Parietal lobe (tissue), 2 donors: Measurements from ENCODE around the gene DPEP3. TPM values are rescaled to one million over a fixed set of nuclear protein-coding genes. Genes with fewer than 3 reads are reported as not detected.

Experiments
- small RNA-seq: library from RNA; depleted of rRNA; stranded (forward); fragments of <200 nt; gene quantifications from one replicate; pipeline ENCODE3, GENCODE V24; 2014; ENCODE audit warnings: low replicate concordance
- total RNA-seq: library from RNA; depleted of rRNA; stranded (reverse); fragments of >200 nt; gene quantifications from one replicate; pipeline ENCODE4 v1.2.3, GENCODE V29; 2014

Gene DPEP3, protein sequence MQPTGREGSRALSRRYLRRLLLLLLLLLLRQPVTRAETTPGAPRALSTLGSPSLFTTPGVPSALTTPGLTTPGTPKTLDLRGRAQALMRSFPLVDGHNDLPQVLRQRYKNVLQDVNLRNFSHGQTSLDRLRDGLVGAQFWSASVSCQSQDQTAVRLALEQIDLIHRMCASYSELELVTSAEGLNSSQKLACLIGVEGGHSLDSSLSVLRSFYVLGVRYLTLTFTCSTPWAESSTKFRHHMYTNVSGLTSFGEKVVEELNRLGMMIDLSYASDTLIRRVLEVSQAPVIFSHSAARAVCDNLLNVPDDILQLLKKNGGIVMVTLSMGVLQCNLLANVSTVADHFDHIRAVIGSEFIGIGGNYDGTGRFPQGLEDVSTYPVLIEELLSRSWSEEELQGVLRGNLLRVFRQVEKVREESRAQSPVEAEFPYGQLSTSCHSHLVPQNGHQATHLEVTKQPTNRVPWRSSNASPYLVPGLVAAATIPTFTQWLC
- total RNA-seq = not detected

DNA sequence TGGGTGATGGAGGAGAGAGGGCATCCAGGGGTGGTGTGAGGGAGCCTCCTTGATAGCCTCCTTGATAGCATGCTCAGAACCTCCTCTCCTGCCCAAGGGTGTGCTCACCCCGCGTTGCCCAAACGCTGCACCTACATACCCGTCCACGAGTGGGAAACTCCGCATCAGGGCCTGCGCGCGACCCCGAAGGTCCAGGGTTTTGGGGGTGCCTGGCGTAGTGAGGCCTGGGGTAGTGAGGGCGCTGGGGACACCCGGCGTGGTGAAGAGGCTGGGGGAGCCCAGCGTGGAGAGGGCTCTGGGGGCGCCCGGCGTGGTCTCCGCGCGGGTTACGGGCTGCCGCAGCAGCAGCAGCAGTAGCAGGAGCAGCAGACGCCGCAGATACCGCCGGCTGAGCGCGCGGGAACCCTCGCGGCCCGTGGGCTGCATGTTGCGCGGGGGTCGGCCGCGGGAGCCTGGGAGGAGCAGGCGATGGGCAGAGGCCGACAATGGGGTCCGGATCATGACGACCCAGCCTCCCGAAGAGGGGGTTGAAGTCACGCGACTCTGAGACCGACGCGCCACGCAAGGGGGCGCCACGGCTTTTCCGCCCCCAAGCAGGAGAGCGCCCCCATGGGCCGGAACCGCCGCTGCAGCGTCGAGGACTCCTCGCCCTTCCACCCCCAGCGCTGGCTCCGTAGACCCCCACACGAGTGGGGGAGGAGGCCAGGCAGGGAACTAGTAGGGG, at the start of gene DPEP3:
Gene DPEP3 (minus strand): TSS at position 545 of the 724 bp plus-strand sequence. CDS start 119 bp downstream, at position 426.

DNA sequence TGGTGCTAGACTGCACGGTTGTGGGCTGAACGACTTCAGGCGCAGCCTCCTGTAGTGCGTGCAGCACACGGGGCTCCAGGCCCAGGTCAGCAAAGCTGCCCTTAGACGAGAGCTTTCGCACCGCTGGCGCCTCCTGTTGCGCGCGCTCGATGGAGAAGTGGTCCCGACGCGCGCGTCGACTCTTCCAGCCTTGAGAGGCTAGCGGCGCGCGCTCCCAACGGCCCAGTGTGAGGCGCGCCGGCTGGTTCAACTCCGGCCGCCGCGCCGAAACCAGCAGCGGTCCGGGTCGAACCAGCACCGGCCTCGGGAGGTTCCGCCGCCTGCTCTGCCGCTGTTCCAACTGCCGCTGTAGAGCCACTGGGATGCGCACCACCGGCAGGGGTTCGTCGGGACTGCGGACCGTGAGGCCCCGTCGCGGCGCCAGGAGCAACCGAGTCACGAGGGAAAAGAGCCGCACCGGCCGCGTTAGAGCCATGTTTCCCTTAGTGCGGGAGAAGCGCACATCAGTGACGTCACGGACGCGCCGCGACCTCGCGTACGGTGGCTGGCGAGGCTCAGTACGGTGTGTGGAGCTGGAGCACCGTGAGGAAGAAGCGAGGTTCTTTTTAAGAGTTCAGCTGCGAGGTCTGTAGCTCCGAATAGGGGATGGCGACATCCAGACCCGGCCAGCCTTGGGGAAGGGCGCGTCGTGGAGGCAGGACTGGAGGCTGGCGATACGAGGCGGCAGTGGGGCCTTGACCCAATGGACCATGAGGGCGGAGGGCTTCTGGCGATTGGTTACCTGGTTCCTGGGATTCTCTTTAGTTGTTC, 42.6 kb upstream of the DPEP3 start, which contains the start of the genes DDX28 and DUS2:
Gene DDX28 (minus strand): TSS at position 505 of the 810 bp plus-strand sequence. CDS start 30 bp downstream, at position 475.
Gene DUS2 (plus strand): TSS at position 557 of the 810 bp plus-strand sequence. CDS start 14,740 bp downstream, outside the sequence.

DNA sequence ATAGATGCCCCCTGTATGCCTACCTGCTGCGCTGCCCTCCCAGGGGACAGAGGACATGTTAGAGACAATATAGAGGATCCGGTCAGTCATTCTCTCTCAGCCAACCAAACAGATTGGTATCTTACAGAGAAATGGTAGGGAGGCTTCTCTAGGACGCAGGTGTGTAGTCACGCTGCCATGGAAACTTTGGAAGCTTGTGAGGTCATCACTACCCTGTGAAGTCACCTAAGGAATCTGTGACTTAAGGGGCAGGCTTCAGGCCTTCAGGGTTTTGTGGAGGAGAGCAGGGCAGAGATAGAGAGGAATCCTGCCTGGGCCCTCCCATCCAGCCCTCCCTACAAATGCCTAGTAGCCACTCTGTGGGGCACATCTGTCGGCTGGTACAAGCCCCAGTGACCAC, 35.4 kb upstream of the DPEP3 start, which contains the start of gene DPEP2NB:
Gene DPEP2NB (minus strand): TSS at position 231 of the 400 bp plus-strand sequence. CDS start 141 bp downstream, at position 90.

DNA sequence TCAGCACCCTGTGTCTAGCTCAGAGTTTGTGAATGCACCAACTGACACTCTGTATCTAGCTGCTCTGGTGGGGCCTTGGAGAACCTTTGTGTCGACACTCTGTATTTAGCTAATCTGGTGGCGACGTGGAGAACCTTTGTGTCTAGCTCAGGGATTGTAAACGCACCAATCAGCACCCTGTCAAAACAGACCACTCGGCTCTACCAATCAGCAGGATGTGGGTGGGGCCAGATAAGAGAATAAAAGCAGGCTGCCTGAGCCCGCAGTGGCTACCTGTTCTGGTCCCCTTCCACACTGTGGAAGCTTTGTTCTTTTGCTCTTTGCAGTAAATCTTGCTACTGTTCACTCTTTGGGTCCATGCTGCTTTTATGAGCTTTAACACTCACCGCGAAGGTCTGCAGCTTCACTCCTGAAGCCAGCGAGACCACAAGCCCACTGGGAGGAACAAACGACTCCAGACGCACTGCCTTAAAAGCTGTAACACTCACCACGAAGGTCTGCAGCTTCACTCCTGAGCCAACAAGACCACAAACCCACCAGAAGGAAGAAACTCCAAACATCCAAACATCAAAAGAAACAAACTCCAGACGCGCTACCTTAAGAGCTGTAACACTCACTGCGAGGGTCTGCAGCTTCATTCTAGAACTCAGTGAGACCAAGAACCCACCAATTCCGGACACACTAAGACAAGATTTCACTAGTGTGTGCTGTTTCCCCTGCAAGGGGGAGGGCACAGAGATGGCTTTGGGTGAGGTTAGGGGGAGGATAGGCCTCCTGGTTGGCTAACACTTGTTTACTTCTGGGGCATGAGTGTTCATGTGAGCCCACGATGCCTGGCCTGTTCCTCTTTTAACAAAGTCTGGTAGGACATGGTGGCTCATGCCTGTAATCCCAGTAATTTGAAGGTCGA, 18.7 kb upstream of the DPEP3 start, which contains the start of gene DPEP2:
Gene DPEP2 (minus strand): TSS at position 706 of the 910 bp plus-strand sequence. CDS start 6,272 bp downstream, outside the sequence.

DNA sequence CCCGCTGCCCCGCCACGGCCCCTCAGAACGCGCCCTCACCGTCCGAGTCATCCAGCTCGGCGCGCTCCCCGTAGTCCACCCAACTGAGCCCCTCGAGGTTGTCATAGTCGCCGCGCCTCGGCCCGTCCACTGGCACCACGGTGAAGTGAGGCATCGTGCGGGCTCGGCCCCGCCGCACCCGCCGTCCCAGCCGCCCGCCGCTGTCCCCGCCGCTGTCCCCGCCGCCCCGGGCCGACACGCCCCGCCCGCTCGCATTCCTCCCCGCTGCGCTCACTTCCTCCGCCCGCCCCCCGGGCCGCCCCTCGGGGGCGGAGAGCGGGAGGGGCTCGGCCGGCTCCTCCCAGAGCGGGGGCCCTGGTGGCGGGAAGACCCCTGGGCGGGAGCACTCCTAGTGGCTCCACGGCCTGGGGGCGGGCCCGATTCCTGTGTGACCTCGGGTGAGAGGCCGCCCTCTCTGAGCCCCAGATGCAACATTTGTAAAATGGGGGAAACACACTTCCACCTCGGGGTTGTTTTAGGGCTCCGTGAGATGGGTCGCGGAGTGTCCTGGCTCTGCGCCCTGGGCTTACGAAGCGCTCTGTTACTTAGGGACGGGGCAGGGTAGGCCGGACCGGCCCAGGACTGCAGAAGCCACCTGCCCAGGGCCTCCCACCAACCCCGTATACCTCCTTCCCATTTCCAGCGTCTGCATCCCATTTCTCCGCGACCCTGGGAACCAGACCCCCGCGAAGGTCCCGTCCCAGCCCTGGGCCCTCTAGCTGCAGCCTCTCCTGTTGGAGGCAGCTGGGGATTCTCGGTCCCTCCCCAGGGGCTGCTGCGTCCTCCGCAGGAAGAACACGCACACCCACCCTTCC, 11.7 kb downstream of the DPEP3 start, which contains the start of gene SLC12A4:
Gene SLC12A4 (minus strand): TSS at position 238 of the 854 bp plus-strand sequence. CDS start 84 bp downstream, at position 154.

DNA sequence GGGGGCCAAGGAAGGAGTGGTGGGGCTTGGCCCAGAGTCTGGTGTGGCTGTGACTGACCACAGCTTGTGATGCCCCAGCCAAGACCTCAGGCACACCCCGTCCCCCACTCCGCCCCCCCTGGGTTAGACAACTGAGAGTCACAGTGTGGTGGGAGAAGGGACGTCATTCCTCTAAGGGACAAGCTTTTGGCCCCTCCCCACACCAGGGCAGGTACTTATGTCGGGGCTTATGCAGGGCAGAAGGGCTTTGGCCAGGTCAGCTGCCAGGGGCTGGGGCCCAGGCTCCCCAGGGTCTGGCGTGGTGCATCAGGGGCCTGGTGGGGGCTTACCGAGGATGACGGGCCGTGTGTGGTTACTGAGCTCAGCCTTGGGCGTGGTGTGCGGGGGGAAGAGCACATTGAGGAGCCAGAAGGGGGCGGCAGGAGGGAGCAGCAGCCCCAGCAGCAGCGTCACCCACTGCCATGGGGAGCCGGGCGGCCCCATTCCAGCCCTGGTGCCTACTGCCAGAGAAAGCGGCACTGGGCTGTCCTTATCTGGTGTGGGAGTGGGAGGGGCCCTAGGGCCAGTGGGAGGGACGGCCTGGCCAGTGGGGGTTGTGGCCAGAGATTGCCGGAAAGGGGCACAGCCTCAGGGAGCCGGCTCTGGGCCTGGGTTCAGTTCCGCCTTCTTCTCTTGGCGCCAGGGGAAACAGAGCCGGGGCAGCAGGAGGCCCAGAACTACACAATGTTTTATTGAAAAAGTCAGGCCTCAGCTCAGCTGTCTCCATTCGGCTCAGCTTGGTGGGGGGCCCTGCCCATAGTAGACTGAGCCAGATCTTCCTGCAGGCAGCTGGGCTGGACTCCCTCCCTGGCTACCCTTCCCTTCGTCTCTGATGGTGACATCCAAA, 36.4 kb downstream of the DPEP3 start, which contains the start of gene LCAT:
Gene LCAT (minus strand): TSS at position 502 of the 886 bp plus-strand sequence. CDS start 19 bp downstream, at position 483.

DNA sequence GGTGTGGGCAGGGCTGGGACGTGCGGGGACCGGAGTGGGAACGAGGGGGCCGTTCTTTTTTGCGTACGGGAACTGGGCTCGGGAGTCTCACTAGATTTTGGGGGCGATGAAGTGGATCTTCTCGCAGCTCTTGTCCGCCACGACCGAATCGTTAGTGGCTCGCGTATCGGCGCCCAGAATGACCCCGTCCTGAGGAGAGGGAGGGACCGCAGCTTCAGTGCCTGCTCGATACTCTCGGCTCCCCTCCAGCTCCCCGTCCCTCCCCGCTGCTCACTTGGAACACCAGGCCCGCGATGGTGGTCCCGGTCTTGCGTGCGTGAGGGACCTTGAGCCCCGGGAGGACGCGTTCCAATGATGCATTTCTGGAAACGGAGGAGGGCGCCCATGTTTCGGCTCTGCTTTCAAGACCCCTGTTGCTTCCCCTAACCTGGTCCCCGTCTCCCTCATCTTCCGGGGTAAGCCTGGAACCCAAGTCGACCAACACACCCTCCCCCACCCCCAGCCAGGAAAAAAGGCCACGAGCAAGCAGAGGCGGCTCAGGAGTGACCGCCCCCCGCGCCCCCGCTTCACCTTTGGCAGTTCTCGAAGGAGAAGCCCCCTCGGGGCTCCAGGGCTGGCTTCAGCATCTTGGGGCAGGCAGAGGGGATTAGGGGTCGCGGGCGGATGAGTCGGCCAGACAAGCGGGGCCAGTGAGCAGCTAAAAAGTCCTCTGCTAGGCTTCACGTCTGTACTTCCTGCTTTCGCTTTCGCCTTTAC, 44.0 kb downstream of the DPEP3 start, which contains the start of gene PSMB10:
Gene PSMB10 (minus strand): TSS at position 727 of the 756 bp plus-strand sequence. CDS start 101 bp downstream, at position 626.

DNA sequence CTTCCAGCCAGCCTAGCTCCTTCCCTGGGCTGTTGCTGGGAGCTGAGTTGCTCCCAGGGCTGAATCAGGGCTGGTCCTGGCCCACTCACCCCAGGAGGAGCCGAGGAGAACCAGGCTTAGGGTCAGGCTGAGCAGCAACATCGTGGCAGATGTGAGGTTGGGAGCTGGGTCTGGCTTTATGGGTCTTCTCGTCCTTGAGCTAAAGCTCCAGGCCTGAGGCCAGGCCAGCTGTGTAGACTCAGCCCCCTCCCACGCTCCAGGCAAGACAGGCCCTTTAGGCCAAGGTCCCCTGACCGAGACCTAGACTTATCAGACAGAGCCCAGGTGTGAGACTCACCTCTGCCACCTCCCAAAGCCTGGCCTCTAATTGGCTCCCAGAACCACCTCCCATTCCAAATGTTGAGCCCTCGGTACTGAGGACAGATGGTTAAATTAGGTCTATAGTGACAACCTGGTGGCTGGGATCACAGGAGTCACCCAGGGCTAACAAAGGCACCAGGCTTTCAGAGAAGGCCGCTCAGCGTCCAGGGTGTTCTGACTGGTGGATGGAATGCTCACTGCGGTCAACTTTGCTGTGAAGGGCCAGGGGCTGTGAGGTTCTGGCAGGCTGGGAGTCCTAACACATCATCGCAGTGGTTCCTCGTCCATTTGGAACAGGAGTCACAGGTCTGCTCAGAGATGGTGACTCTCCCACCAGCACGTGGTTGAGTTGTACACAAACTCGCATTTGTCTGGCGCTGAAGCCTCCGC, 48.4 kb downstream of the DPEP3 start, which contains the start of gene CTRL:
Gene CTRL (minus strand): TSS at position 151 of the 750 bp plus-strand sequence. CDS start 10 bp downstream, at position 141.

Small RNAs within 50 kb of the gene (small RNA-seq; reads per million reads assigned to genes)
- gene RNU6-359P = not detected

Other genes starting within 250 kb of the DPEP3 start
- gene RANBP10, start 173.9 kb downstream of the DPEP3 start, total RNA-seq = 16.0 TPM
- 6.3 TPM for gene TSNAXIP1, start 173.6 kb downstream of the DPEP3 start, total RNA-seq
- gene THAP11, start 138.2 kb downstream of the DPEP3 start, total RNA-seq = 25.7 TPM
- 110 TPM for gene NUTF2, start 133.6 kb downstream of the DPEP3 start, total RNA-seq
- 49.1 TPM for gene CENPT, start 132.8 kb downstream of the DPEP3 start, total RNA-seq
- 67.0 TPM for gene EDC4, start 107.4 kb downstream of the DPEP3 start, total RNA-seq
- gene NRN1L, start 95.6 kb downstream of the DPEP3 start, total RNA-seq = not detected
- gene PSKH1, start 87.2 kb downstream of the DPEP3 start, total RNA-seq = 21.3 TPM
- gene CTRL, start 48.6 kb downstream of the DPEP3 start, total RNA-seq = 4.7 TPM
- gene PSMB10, start 43.6 kb downstream of the DPEP3 start, total RNA-seq = 11.6 TPM
- 1.3 TPM for gene LCAT, start 36.4 kb downstream of the DPEP3 start, total RNA-seq
- 13.5 TPM for gene SLC12A4, start 11.9 kb downstream of the DPEP3 start, total RNA-seq
- gene DPEP2, start 19.0 kb upstream of the DPEP3 start, total RNA-seq = not detected
- gene DPEP2NB, start 35.4 kb upstream of the DPEP3 start, total RNA-seq = not detected
- 8.8 TPM for gene DDX28, start 42.7 kb upstream of the DPEP3 start, total RNA-seq
- gene DUS2, start 42.8 kb upstream of the DPEP3 start, total RNA-seq = 15.7 TPM
- gene NFATC3, start 104.9 kb upstream of the DPEP3 start, total RNA-seq = 26.6 TPM